ENCODE results near the gene PDE4D. TPM values are rescaled to one million over a fixed set of nuclear protein-coding genes. Genes with fewer than 3 reads are reported as not detected.

Gene PDE4D
- polyA plus RNA-seq, 1 donor (not counting 4 experiments of a cell fraction or from before 2014, with no cell fraction given), result 3.6 TPM

DNA sequence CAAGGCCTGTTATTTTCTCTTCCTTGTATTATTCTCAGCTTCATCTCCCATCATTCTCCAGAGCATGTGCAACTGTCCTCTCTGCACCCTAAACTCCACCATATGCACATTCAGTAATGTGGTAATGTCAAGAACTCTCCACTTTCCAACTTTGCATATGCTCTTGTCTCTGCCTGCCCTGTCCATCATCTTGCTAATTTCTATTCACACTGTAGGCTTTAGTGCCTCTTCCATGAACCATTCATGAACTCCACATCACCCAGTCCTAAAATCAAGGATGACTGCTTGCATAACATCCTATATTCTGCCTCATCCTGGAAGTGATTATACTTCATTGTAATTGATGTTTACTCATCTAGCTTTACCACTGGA, 354.8 kb downstream of the PDE4D start:
- no peak overlapping the region for H2AFZ ChIP-seq (ENCODE audit: control insufficient read depth, low read length)
- H3K4me2 ChIP-seq (ENCODE audit: control insufficient read depth, extremely low read depth, insufficient read depth, low read depth, low read length), result no peak overlapping the region
- H4K20me1 ChIP-seq (ENCODE audit: control insufficient read depth, extremely low read depth, insufficient read depth, low read length), result no peaks in the 10 kb centered on the region
- no peak for DNase-seq (ENCODE audit: low read depth, low spot score)
- no peak overlapping the region for H3K9ac ChIP-seq (ENCODE audit: control insufficient read depth, extremely low read depth, insufficient read depth, low read length)
- H3K27me3 ChIP-seq (ENCODE audit: control insufficient read depth, extremely low read depth, insufficient read depth, low read length), result no peaks in the 10 kb centered on the region
- no peak overlapping the region for H3K4me3 ChIP-seq (ENCODE audit: control insufficient read depth in 2 of 3, extremely low read depth in 1 of 3, insufficient read depth in 2 of 3, low read depth in 1 of 3, low read length in 3 of 3)
- H3K9me3 ChIP-seq (ENCODE audit: control insufficient read depth, low read depth, low read length), result no peaks in the 10 kb centered on the region
- H3K9me1 ChIP-seq (ENCODE audit: control insufficient read depth, extremely low read depth, insufficient read depth, low read length), result no peaks in the 10 kb centered on the region
- TF ChIP-seq, protein P1, sequence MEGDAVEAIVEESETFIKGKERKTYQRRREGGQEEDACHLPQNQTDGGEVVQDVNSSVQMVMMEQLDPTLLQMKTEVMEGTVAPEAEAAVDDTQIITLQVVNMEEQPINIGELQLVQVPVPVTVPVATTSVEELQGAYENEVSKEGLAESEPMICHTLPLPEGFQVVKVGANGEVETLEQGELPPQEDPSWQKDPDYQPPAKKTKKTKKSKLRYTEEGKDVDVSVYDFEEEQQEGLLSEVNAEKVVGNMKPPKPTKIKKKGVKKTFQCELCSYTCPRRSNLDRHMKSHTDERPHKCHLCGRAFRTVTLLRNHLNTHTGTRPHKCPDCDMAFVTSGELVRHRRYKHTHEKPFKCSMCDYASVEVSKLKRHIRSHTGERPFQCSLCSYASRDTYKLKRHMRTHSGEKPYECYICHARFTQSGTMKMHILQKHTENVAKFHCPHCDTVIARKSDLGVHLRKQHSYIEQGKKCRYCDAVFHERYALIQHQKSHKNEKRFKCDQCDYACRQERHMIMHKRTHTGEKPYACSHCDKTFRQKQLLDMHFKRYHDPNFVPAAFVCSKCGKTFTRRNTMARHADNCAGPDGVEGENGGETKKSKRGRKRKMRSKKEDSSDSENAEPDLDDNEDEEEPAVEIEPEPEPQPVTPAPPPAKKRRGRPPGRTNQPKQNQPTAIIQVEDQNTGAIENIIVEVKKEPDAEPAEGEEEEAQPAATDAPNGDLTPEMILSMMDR (optimal IDR thresholded peaks at IDR 0.05 in 1 of 3, IDR thresholded peaks at IDR 0.05 in 1 of 3, conservative IDR thresholded peaks at IDR 0.05 in 1 of 3; ENCODE audit: extremely low read depth in 1 of 3, insufficient read depth in 2 of 3, low read length in 3 of 3), result no peak
- no peak for TF ChIP-seq EZH2 (IDR thresholded peaks at IDR 0.05; ENCODE audit: low read length)
- no peaks in the 10 kb centered on the region for H3K4me1 ChIP-seq (ENCODE audit: control insufficient read depth, extremely low read depth, insufficient read depth, low read length)
- H3K36me3 ChIP-seq (ENCODE audit: control insufficient read depth in 2 of 2, extremely low read depth in 1 of 2, insufficient read depth in 2 of 2, low read length in 2 of 2), result no peaks in the 10 kb centered on the region
- no peak for FAIRE-seq
- H3K27ac ChIP-seq (ENCODE audit: control insufficient read depth, insufficient read depth, low read length), result no peak overlapping the region
- no peaks in the 10 kb centered on the region for H3K79me2 ChIP-seq (ENCODE audit: control insufficient read depth, insufficient read depth, low read length)
- dilution Hi-C loops (cut with MboI; ENCODE audit: extremely low pct_ligation_motif_present, low sequenced_read_pairs), result no loop called here

DNA sequence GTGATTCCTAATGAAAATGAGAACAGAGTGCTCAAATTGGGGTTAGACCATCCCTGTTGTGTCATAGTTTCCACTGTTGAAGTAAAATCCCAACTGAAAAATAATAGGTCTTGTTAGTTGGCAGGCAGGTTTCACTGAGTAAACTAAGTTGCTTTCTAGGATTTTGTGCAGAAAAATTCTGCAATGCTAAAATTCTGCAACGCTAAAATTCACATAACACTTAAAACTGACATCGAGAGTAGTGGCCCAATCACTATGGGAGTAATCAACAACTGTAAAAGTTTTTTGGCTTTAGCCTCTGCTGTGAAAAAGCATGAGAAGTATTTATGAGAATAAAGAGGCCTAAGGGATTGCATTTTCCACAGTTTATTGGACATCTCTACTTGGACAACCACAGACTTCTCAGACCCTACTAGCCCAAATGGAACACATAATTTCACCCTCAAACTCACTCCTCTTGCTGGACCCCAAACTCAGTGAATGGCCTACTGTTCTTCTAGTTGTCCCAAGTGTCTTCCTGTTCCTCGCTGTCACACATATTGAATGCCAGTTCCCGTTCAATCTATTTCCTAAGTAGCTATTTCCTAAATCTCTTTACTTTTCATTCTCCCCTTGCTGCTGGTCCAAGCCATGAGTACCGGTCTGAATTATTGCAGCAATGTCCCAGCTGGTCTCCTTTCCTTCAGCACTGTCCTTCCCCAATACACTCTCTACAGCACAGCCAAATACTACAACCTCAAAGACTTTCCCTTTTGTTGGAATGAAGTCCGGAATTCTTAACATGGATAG, 355.4 kb downstream of the PDE4D start:
- no peak for DNase-seq (ENCODE audit: low read depth, low spot score)
- H3K27ac ChIP-seq (ENCODE audit: control insufficient read depth, insufficient read depth, low read length), result no peak overlapping the region
- TF ChIP-seq, protein P1 (optimal IDR thresholded peaks at IDR 0.05 in 1 of 3, IDR thresholded peaks at IDR 0.05 in 1 of 3, conservative IDR thresholded peaks at IDR 0.05 in 1 of 3; ENCODE audit: extremely low read depth in 1 of 3, insufficient read depth in 2 of 3, low read length in 3 of 3), result no peak
- TF ChIP-seq EZH2 (IDR thresholded peaks at IDR 0.05; ENCODE audit: low read length), result no peak
- no peaks in the 10 kb centered on the region for H4K20me1 ChIP-seq (ENCODE audit: control insufficient read depth, extremely low read depth, insufficient read depth, low read length)
- H3K9ac ChIP-seq (ENCODE audit: control insufficient read depth, extremely low read depth, insufficient read depth, low read length), result no peak overlapping the region
- no peaks in the 10 kb centered on the region for H3K4me1 ChIP-seq (ENCODE audit: control insufficient read depth, extremely low read depth, insufficient read depth, low read length)
- H3K36me3 ChIP-seq (ENCODE audit: control insufficient read depth in 2 of 2, extremely low read depth in 1 of 2, insufficient read depth in 2 of 2, low read length in 2 of 2), result no peaks in the 10 kb centered on the region
- no peaks in the 10 kb centered on the region for H3K27me3 ChIP-seq (ENCODE audit: control insufficient read depth, extremely low read depth, insufficient read depth, low read length)
- no peak overlapping the region for H3K4me2 ChIP-seq (ENCODE audit: control insufficient read depth, extremely low read depth, insufficient read depth, low read depth, low read length)
- dilution Hi-C loops (cut with MboI; ENCODE audit: extremely low pct_ligation_motif_present, low sequenced_read_pairs), result no loop called here
- no peaks in the 10 kb centered on the region for H3K79me2 ChIP-seq (ENCODE audit: control insufficient read depth, insufficient read depth, low read length)
- no peaks in the 10 kb centered on the region for H3K9me3 ChIP-seq (ENCODE audit: control insufficient read depth, low read depth, low read length)
- no peaks in the 10 kb centered on the region for H3K9me1 ChIP-seq (ENCODE audit: control insufficient read depth, extremely low read depth, insufficient read depth, low read length)
- no peak overlapping the region for H3K4me3 ChIP-seq (ENCODE audit: control insufficient read depth in 2 of 3, extremely low read depth in 1 of 3, insufficient read depth in 2 of 3, low read depth in 1 of 3, low read length in 3 of 3)
- H2AFZ ChIP-seq (ENCODE audit: control insufficient read depth, low read length), result no peak overlapping the region
- no peak for FAIRE-seq
